ENCODE results near the gene ERMARD. TPM values are rescaled to one million over a fixed set of nuclear protein-coding genes. Genes with fewer than 3 reads are reported as not detected.

ERMARD gene
- total and polyA plus RNA-seq, 2 experiments from 2014 or later: 15.6 to 22.0 TPM

DNA sequence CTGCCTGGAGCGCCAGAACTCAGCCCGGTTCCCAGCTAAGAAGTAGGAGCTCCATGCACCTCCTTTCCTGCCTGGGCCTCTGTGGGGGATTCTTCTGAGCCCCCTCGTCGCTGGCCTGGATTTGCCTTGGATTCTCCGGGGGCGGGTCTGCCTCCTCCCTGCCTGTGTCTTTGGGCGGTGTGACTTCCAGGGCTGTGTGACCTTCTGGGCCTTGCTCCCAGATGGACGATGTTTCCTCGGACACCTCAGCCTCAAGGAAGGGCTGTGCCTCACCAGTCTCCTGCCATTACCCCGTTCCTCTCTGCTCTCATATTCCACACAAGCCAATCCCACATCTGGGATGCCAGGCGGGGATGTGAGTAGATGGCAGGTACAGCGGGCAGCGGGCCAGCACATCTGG is 76.8 kb downstream of the ERMARD start:
- no peak for TF ChIP-seq EZH2 (IDR thresholded peaks at IDR 0.05; ENCODE audit: insufficient read depth, poor library complexity, severe bottlenecking)
- Histone ChIP-seq H2AFZ (no peak overlapping the region), H3F3A (ENCODE audit: insufficient read depth) (no peaks in the 10 kb centered on the region), H4K20me1 (ENCODE audit: insufficient read depth) (no peaks in the 10 kb centered on the region), H3K27me3 (replicated peaks; ENCODE audit: insufficient read depth) (no peaks in the 10 kb centered on the region), H3K9me2 (ENCODE audit: insufficient read depth) (no peaks in the 10 kb centered on the region), H3K4me2 (ENCODE audit: unreplicated experiment) (no peak overlapping the region), H3K9me3 (ENCODE audit: low read depth) (no peaks in the 10 kb centered on the region), H3K36me3 (ENCODE audit: low read depth) (no peaks in the 10 kb centered on the region), H3K9ac (no peak overlapping the region), H3K27ac (no peak overlapping the region), H3K4me1 (ENCODE audit: insufficient read depth) (no peaks in the 10 kb centered on the region), H3K4me3 (no peak overlapping the region), H3K79me2 (ENCODE audit: insufficient read depth) (no peaks in the 10 kb centered on the region)
- DNase-seq: no peak
- in situ Hi-C loops (cut with MboI): no loop called here
- 32 to 36% methylated on average over 12 to 13 of the region's 13 CpGs for WGBS, 2 experiments (ENCODE audit: low coverage in 1 of 2, low lambda C conversion rate in 2 of 2, missing lambda C conversion rate in 2 of 2)

DNA sequence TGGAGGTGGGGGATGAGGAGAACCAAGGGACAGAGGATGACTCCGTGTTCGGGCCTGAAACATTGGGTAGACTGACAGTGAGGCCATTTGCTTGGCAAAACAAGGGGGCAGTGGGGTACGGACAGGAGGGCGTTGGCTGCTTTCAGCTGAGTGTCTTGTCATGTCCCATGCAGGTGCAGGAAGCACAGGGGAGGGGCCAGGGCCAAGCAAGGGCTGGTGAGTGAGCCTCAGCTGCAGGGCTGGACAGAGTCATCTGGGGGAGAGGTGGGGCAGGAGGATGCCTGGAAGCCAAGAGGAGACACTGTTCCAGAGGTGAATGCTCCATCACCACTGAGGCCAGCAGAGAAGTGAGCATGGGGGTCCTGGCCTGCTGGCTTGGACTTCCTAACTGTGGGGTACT is 78.4 kb downstream of the ERMARD start:
- Histone ChIP-seq H2AFZ (no peak overlapping the region), H3K9me3 (ENCODE audit: low read depth) (no peaks in the 10 kb centered on the region)

GRCh38 chr6:169830876-169831275 is 79.5 kb downstream of the ERMARD start:
- no peaks in the 10 kb centered on the region for H3F3A ChIP-seq (ENCODE audit: insufficient read depth)
- no peak overlapping the region for H3K4me2 ChIP-seq (ENCODE audit: unreplicated experiment)
- no peaks in the 10 kb centered on the region for H4K20me1 ChIP-seq (ENCODE audit: insufficient read depth)
- H3K4me3 ChIP-seq: no peak overlapping the region
- H2AFZ ChIP-seq: no peak overlapping the region
- no peak for DNase-seq
- 78 to 84% methylated on average over 12 of the region's 12 CpGs for WGBS, 2 experiments (ENCODE audit: low coverage in 1 of 2, low lambda C conversion rate in 2 of 2, missing lambda C conversion rate in 2 of 2)
- no peaks in the 10 kb centered on the region for H3K36me3 ChIP-seq (ENCODE audit: low read depth)
- H3K27me3 ChIP-seq (replicated peaks; ENCODE audit: insufficient read depth): 0 out of 2 replicates have a peak, but pooled peaks cover 18% of the 10 kb centered on the region
- no peaks in the 10 kb centered on the region for H3K9me3 ChIP-seq (ENCODE audit: low read depth)
- H3K4me1 ChIP-seq (ENCODE audit: insufficient read depth): no peaks in the 10 kb centered on the region
- in situ Hi-C loops (cut with MboI): loop anchor here (5.0 kb wide), 1 partner anchor 696 kb away; no protein-coding TSS in a partner anchor
- TF ChIP-seq EZH2phosphoT487 (IDR thresholded peaks at IDR 0.05; ENCODE audit: insufficient read depth, low read depth): no peak
- TF ChIP-seq EZH2 (IDR thresholded peaks at IDR 0.05; ENCODE audit: insufficient read depth, poor library complexity, severe bottlenecking): no peak
- no peaks in the 10 kb centered on the region for H3K79me2 ChIP-seq (ENCODE audit: insufficient read depth)
- no peaks in the 10 kb centered on the region for H3K9me2 ChIP-seq (ENCODE audit: insufficient read depth)
- H3K27ac ChIP-seq: no peak overlapping the region
- no peak overlapping the region for H3K9ac ChIP-seq

More for the DNA sequence above, 78.4 kb downstream of the ERMARD start:
- H3K9ac ChIP-seq: no peak overlapping the region
- H3K4me1 ChIP-seq (ENCODE audit: insufficient read depth): no peaks in the 10 kb centered on the region
- H3K9me2 ChIP-seq (ENCODE audit: insufficient read depth): no peaks in the 10 kb centered on the region
- no peaks in the 10 kb centered on the region for H3F3A ChIP-seq (ENCODE audit: insufficient read depth)
- H3K4me3 ChIP-seq: no peak overlapping the region
- no peak for DNase-seq
- H3K27ac ChIP-seq: no peak overlapping the region
- 0 out of 2 replicates have a peak, but pooled peaks cover 7% of the 10 kb centered on the region for H3K27me3 ChIP-seq (replicated peaks; ENCODE audit: insufficient read depth)
- H4K20me1 ChIP-seq (ENCODE audit: insufficient read depth): no peaks in the 10 kb centered on the region
- in situ Hi-C loops (cut with MboI): loop anchor here (5.0 kb wide), 1 partner anchor 698 kb away; no protein-coding TSS in a partner anchor
- no peak overlapping the region for H3K4me2 ChIP-seq (ENCODE audit: unreplicated experiment)
- no peaks in the 10 kb centered on the region for H3K36me3 ChIP-seq (ENCODE audit: low read depth)
- TF ChIP-seq EZH2 (IDR thresholded peaks at IDR 0.05; ENCODE audit: insufficient read depth, poor library complexity, severe bottlenecking) (no peak), EZH2phosphoT487 (IDR thresholded peaks at IDR 0.05; ENCODE audit: insufficient read depth, low read depth) (no peak)
- WGBS, 2 experiments (ENCODE audit: low coverage in 1 of 2, low lambda C conversion rate in 2 of 2, missing lambda C conversion rate in 2 of 2): 71 to 92% methylated on average over 4 of the region's 4 CpGs
- H3K79me2 ChIP-seq (ENCODE audit: insufficient read depth): no peaks in the 10 kb centered on the region

Other genes starting within 250 kb of the ERMARD start
- gene WDR27, start 49.6 kb upstream of the ERMARD start, total RNA-seq (2014; rRNA removed; shearing (Covaris generic)): 9.2 and 10.6 TPM in 2 replicates
- 5.4 and 9.3 TPM in 2 replicates for gene WDR27, start 49.6 kb upstream of the ERMARD start, polyA plus RNA-seq (2016; fragmentation: Nextera tagmentation; extraction: Ambion mirVana)
- 65.3 and 72.7 TPM in 2 replicates for gene C6orf120, start 49.5 kb upstream of the ERMARD start, total RNA-seq (2014; rRNA removed; shearing (Covaris generic))
- 38.7 and 39.4 TPM in 2 replicates for gene C6orf120, start 49.5 kb upstream of the ERMARD start, polyA plus RNA-seq (2016; fragmentation: Nextera tagmentation; extraction: Ambion mirVana)
- 8.5 and 10.7 TPM in 2 replicates for gene PHF10, start 27.1 kb upstream of the ERMARD start, total RNA-seq (2014; rRNA removed; shearing (Covaris generic))
- gene PHF10, start 27.1 kb upstream of the ERMARD start, polyA plus RNA-seq (2016; fragmentation: Nextera tagmentation; extraction: Ambion mirVana): 5.9 and 6.5 TPM in 2 replicates
- 0.89 and 1.5 TPM in 2 replicates for gene DYNLT2, start 50 bp upstream of the ERMARD start, total RNA-seq (2014; rRNA removed; shearing (Covaris generic))
- gene DYNLT2, start 50 bp upstream of the ERMARD start, polyA plus RNA-seq (2016; fragmentation: Nextera tagmentation; extraction: Ambion mirVana): 0.51 and 0.62 TPM in 2 replicates